AG04450 (cell line): Measurements from ENCODE around the gene CXorf38. TPM values are rescaled to one million over a fixed set of nuclear protein-coding genes. Genes with fewer than 3 reads are reported as not detected.

ENCODE experiments used
- CTCF ChIA-PET: fragments of 300-600, 350-600 bp; formaldehyde crosslinking; extraction: SDS; loops from one replicate; lab custom pipeline; 2022; ENCODE audit warnings: antibody characterized with exemption, inconsistent platforms; lab: Charles Lee
- POLR2A ChIA-PET: fragments of 350-600 bp; formaldehyde crosslinking; extraction: SDS; loops from one replicate; lab custom pipeline; 2021; ENCODE audit warnings: antibody characterized with exemption, inconsistent platforms; lab: Yijun Ruan, JAX
- DNase-seq: peaks from one replicate; pipeline ENCODE4 v3.0.0-alpha.2; 2011; ENCODE audit warnings: low read depth, low spot score
- H3K27ac ChIP-seq: one replicate; pipeline ENCODE4 v1.5.1; 2012; ENCODE audit warnings: low read depth, low read length, control low read depth
- H3K27me3 ChIP-seq: one replicate; pipeline ENCODE4 v1.6.0; 2012; ENCODE audit warnings: low read length; ENCODE audit not compliant: control insufficient read depth, insufficient read depth
- H3K4me3 ChIP-seq: 2 replicates; pipeline ENCODE4 v1.5.1; 2011; ENCODE audit warnings: mild to moderate bottlenecking, low read depth, low read length, control low read depth
- H3K9me3 ChIP-seq: 2 replicates; pipeline ENCODE4 v1.5.1; 2012; ENCODE audit warnings: low read length; ENCODE audit not compliant: control insufficient read depth, insufficient read depth
- CTCF ChIP-seq: IDR thresholded peaks from 2 replicates; pipeline ENCODE4 v1.5.1; 2011; ENCODE audit warnings: low read depth, low read length, control low read depth, inconsistent platforms
- polyA plus RNA-seq: library from polyadenylated mRNA; depleted of rRNA; stranded (reverse); fragments of >200 nt; gene quantifications from 2 replicates; pipeline ENCODE4 v1.2.3, GENCODE V29; 2011

The CXorf38 gene
- polyA plus RNA-seq, 1 experiment = 10.1 TPM

GRCh38 chrX:40685362-40685918 lies 38.1 kb upstream of the CXorf38 start:
- Histone ChIP-seq H3K27ac (no peak overlapping the region), H3K9me3 (no peaks in the 10 kb centered on the region), H3K27me3 (no peaks in the 10 kb centered on the region), H3K4me3 (no peak overlapping the region)
- no peak for DNase-seq
- ChIA-PET POLR2A (no interaction called here), CTCF (no interaction called here)
- no peak for TF ChIP-seq CTCF

- POLR2A ChIA-PET = no interaction called here
Observed at GRCh38 chrX:40684092-40684491, 36.7 kb upstream of the CXorf38 start.

GRCh38 chrX:40683245-40683644 lies 35.9 kb upstream of the CXorf38 start:
- no peak for DNase-seq
- POLR2A ChIA-PET = no interaction called here
- no peak overlapping the region for H3K4me3 ChIP-seq
- CTCF ChIA-PET = no interaction called here
- no peaks in the 10 kb centered on the region for H3K27me3 ChIP-seq
- no peaks in the 10 kb centered on the region for H3K9me3 ChIP-seq
- no peak for TF ChIP-seq CTCF
- no peak overlapping the region for H3K27ac ChIP-seq

More at GRCh38 chrX:40684092-40684491, 36.7 kb upstream of the CXorf38 start:
- no peak for DNase-seq
- Histone ChIP-seq H3K27ac (no peak overlapping the region), H3K9me3 (no peaks in the 10 kb centered on the region), H3K4me3 (no peak overlapping the region), H3K27me3 (no peaks in the 10 kb centered on the region)
- no peak for TF ChIP-seq CTCF
- CTCF ChIA-PET = interaction anchor here (1.0 kb wide), 1 partner anchor 431 kb away, joined by 3 read pairs; no protein-coding TSS in a partner anchor

GRCh38 chrX:40671126-40671525 lies 23.8 kb upstream of the CXorf38 start:
- Histone ChIP-seq H3K9me3 (no peaks in the 10 kb centered on the region), H3K27ac (no peak overlapping the region), H3K27me3 (no peaks in the 10 kb centered on the region), H3K4me3 (no peak overlapping the region)
- ChIA-PET CTCF (interaction anchor here (2.3 kb wide), 1 partner anchor 19 kb away, joined by 6 read pairs; no protein-coding TSS in a partner anchor), POLR2A (no interaction called here)
- no peak for TF ChIP-seq CTCF
- no peak for DNase-seq

GRCh38 chrX:40663880-40664630 lies 16.7 kb upstream of the CXorf38 start:
- CTCF ChIA-PET = interaction anchor here (0.7 to 1.4 kb wide), 4 partner anchors 11 to 130 kb away, joined by 3 to 5 read pairs (median 4); no protein-coding TSS in a partner anchor
- Histone ChIP-seq H3K27me3 (no peaks in the 10 kb centered on the region), H3K9me3 (no peaks in the 10 kb centered on the region), H3K27ac (no peak overlapping the region), H3K4me3 (no peak overlapping the region)
- TF ChIP-seq CTCF = peak; percentile 45
- POLR2A ChIA-PET = no interaction called here
- DNase-seq = no peak
